Adrenal gland (tissue), 5 donors: Measurements from ENCODE around the gene RPL23.

Source experiments
- POLR2A ChIP-seq, 2 donors: fragments of 450-650 bp; IDR thresholded peaks; one replicate each; pipeline ENCODE4 v1.6.1; 2017; ENCODE audit warnings: antibody characterized with exemption in 2 of 2, mild to moderate bottlenecking in 2 of 2, moderate library complexity in 1 of 2
- TF ChIP-seq, protein P1 (sequence below), 6 experiments: fragments of 450-650 bp in 4 of 6; fragments of 200-600 bp in 2 of 6; sonication (generic) in 1 of 6; IDR thresholded peaks; 1 replicate in 5 of 6; 2 replicates in 1 of 6; pipeline versions ENCODE4 v1.5.1 to v1.8.0; 2016 to 2021; ENCODE audit warnings: antibody characterized with exemption in 6 of 6, mild to moderate bottlenecking in 2 of 6, moderate library complexity in 1 of 6
- donor health status: DM: no; HTN: no; CAD: no.

GRCh38 chr17:38896346-38896954 lies 42.9 kb upstream of the RPL23 start:
- TF ChIP-seq, protein P1, sequence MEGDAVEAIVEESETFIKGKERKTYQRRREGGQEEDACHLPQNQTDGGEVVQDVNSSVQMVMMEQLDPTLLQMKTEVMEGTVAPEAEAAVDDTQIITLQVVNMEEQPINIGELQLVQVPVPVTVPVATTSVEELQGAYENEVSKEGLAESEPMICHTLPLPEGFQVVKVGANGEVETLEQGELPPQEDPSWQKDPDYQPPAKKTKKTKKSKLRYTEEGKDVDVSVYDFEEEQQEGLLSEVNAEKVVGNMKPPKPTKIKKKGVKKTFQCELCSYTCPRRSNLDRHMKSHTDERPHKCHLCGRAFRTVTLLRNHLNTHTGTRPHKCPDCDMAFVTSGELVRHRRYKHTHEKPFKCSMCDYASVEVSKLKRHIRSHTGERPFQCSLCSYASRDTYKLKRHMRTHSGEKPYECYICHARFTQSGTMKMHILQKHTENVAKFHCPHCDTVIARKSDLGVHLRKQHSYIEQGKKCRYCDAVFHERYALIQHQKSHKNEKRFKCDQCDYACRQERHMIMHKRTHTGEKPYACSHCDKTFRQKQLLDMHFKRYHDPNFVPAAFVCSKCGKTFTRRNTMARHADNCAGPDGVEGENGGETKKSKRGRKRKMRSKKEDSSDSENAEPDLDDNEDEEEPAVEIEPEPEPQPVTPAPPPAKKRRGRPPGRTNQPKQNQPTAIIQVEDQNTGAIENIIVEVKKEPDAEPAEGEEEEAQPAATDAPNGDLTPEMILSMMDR (IDR thresholded peaks at IDR 0.05): no peak
- TF ChIP-seq POLR2A (IDR thresholded peaks at IDR 0.05): no peak
